SK-N-SH treated with all-trans-retinoic acid at 6 μM for 48 hours (cell line): ENCODE data around the gene MS4A18.

Source experiments
- ARNTL ChIP-seq: fragments of 450-650 bp; formaldehyde crosslinking; IDR thresholded peaks from 2 replicates; pipeline ENCODE4 v1.5.0; 2020; ENCODE audit warnings: low read depth, mild to moderate bottlenecking, moderate library complexity, borderline replicate concordance
- BACH2 ChIP-seq: fragments of 250-450 bp; sonication (Bioruptor Pico); IDR thresholded peaks from 2 replicates; pipeline ENCODE4 v1.9.0; 2021; ENCODE audit warnings: mild to moderate bottlenecking, borderline replicate concordance
- CREB5 ChIP-seq: fragments of 250-450 bp; sonication (Bioruptor Pico); IDR thresholded peaks from 2 replicates; pipeline ENCODE4 v1.5.1; 2020; ENCODE audit warnings: low read depth, mild to moderate bottlenecking, moderate library complexity
- CSRNP3 ChIP-seq: fragments of 250-450 bp; sonication (Bioruptor Pico); IDR thresholded peaks from 2 replicates; pipeline ENCODE4 v1.5.1; 2021; ENCODE audit warnings: mild to moderate bottlenecking, moderate library complexity
- ESRRG ChIP-seq: fragments of 250-450 bp; sonication (Bioruptor Pico); IDR thresholded peaks from 2 replicates; pipeline ENCODE4 v1.6.1; 2021; ENCODE audit warnings: mild to moderate bottlenecking
- OSR1 ChIP-seq: fragments of 250-450 bp; sonication (Bioruptor Pico); IDR thresholded peaks from 2 replicates; pipeline ENCODE4 v1.8.0; 2022; ENCODE audit warnings: moderate library complexity, mild to moderate bottlenecking, inconsistent platforms
- PATZ1 ChIP-seq: fragments of 250-450 bp; sonication (Bioruptor Pico); IDR thresholded peaks from 2 replicates; pipeline ENCODE4 v1.8.0; 2020; ENCODE audit warnings: mild to moderate bottlenecking, moderate library complexity, borderline replicate concordance
- RARB ChIP-seq: fragments of 250-450 bp; sonication (Bioruptor Pico); IDR thresholded peaks from 2 replicates; pipeline ENCODE4 v1.8.0; 2021; ENCODE audit warnings: mild to moderate bottlenecking, moderate library complexity
- ZC3H10 ChIP-seq: fragments of 250-450 bp; sonication (Bioruptor Pico); IDR thresholded peaks from 2 replicates; pipeline ENCODE4 v1.5.1; 2021; ENCODE audit warnings: mild to moderate bottlenecking, moderate library complexity
- ZFP30 ChIP-seq: fragments of 450-650 bp; formaldehyde crosslinking; IDR thresholded peaks from 2 replicates; pipeline ENCODE4 v1.5.0; 2022; ENCODE audit warnings: mild to moderate bottlenecking, moderate library complexity
- ZNF565 ChIP-seq: fragments of 450-650 bp; formaldehyde crosslinking; conservative IDR thresholded peaks from 2 replicates; pipeline ENCODE4 v1.5.0; 2020; ENCODE audit warnings: low read depth, mild to moderate bottlenecking, moderate library complexity
- ZNF70 ChIP-seq: fragments of 450-650 bp; formaldehyde crosslinking; IDR thresholded peaks from 2 replicates; pipeline ENCODE4 v1.5.0; 2020; ENCODE audit warnings: mild to moderate bottlenecking, moderate library complexity
- ZNF8 ChIP-seq: fragments of 450-650 bp; formaldehyde crosslinking; IDR thresholded peaks from 2 replicates; pipeline ENCODE4 v1.5.0; 2020; ENCODE audit warnings: mild to moderate bottlenecking, moderate library complexity

- TF ChIP-seq ZNF565 (CRISPR knock-in tag) (no peak), ARNTL (CRISPR knock-in tag) (no peak), ESRRG (CRISPR knock-in tag) (no peak), PATZ1 (no peak), ZFP30 (CRISPR knock-in tag) (no peak), ZNF8 (CRISPR knock-in tag) (no peak), BACH2 (no peak), CREB5 (CRISPR knock-in tag) (no peak), OSR1 (CRISPR knock-in tag) (no peak), ZNF70 (CRISPR knock-in tag) (no peak), RARB (CRISPR knock-in tag) (no peak), ZC3H10 (CRISPR knock-in tag) (no peak), CSRNP3 (CRISPR knock-in tag) (no peak)
These were observed 66.8 kb downstream of the MS4A18 start for GRCh38 chr11:60791153-60791933.
